Activated CD4-positive, alpha-beta T cell treated with anti-CD3 and anti-CD28 coated beads for 36 hours (primary cell): ENCODE data around the gene SLMAP. TPM values are rescaled to one million over a fixed set of nuclear protein-coding genes. Genes with fewer than 3 reads are reported as not detected.

Experiments
- total RNA-seq, 2 experiments: library from RNA; stranded (reverse); gene quantifications; one replicate each; pipeline ENCODE4 v1.2.3, GENCODE V29; 2021

Gene SLMAP
- total RNA-seq, 2 experiments from 2014 or later, result 43.1 to 55.3 TPM

Other genes starting within 250 kb of the SLMAP start
- not detected for gene DNAH12, start 212.0 kb upstream of the SLMAP start, total RNA-seq
- 10 to 100 TPM; 19.2 to 19.9 TPM for gene PDE12, start 200.0 kb upstream of the SLMAP start, total RNA-seq
- 10 to 100 TPM; 49.6 to 50.0 TPM for gene ARF4, start 159.0 kb upstream of the SLMAP start, total RNA-seq
- gene DENND6A, start 63.2 kb upstream of the SLMAP start, total RNA-seq, result 10 to 100 TPM; 15.0 to 17.1 TPM